SH-SY5Y (cell line): ENCODE measurements around the gene ZNF48.

Source experiments
- GATA2 ChIP-seq: IDR thresholded peaks from 2 replicates; pipeline ENCODE4 v1.6.1; 2011; ENCODE audit warnings: mild to moderate bottlenecking, low read depth, low read length
- GATA3 ChIP-seq: IDR thresholded peaks from 2 replicates; pipeline ENCODE4 v1.6.1; 2011; ENCODE audit warnings: low read depth, mild to moderate bottlenecking, low read length, moderate library complexity

- no peak for TF ChIP-seq GATA3
- TF ChIP-seq GATA2: no peak
Measured at GRCh38 chr16:30349675-30350074, 45.5 kb upstream of the ZNF48 start.
